Fibroblast of lung (primary cell): Measurements from ENCODE around the gene RNU5B-1.

Experiments
- EZH2 ChIP-seq: IDR thresholded peaks from 2 replicates; pipeline ENCODE4 v1.5.1; 2012; ENCODE audit warnings: low read length, control low read depth, mild to moderate bottlenecking; ENCODE audit errors: missing control alignments
- TF ChIP-seq, protein P1 (sequence below), 2 donors: IDR thresholded peaks in 1 of 2; conservative IDR thresholded peaks in 1 of 2; 1 replicate in 1 of 2; 2 replicates in 1 of 2; pipeline ENCODE4 v1.5.1; 2011 to 2012; ENCODE audit warnings: low read length in 2 of 2, control low read depth in 1 of 2, inconsistent platforms in 1 of 2, low read depth in 1 of 2, mild to moderate bottlenecking in 1 of 2

DNA sequence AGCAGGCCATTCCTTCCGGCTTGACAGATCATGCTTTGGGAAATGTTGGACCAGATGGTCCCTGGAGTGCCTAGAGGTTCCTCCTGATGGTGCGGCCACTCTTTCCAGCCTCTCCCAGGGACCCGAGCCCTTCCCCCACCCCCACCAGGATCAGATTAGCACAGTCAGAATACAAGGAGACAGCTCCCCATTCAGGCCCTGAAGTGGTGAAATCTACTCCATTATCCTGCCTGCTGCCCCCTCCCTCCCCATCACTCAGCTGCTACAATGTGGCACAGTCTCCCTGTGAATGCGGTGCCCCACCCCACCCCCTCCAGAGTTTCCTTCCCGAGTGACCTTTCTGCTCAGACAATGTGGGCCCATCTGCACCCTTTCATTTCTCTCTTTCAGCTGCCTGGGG, 29.4 kb downstream of the RNU5B-1 start:
- TF ChIP-seq, protein P1, sequence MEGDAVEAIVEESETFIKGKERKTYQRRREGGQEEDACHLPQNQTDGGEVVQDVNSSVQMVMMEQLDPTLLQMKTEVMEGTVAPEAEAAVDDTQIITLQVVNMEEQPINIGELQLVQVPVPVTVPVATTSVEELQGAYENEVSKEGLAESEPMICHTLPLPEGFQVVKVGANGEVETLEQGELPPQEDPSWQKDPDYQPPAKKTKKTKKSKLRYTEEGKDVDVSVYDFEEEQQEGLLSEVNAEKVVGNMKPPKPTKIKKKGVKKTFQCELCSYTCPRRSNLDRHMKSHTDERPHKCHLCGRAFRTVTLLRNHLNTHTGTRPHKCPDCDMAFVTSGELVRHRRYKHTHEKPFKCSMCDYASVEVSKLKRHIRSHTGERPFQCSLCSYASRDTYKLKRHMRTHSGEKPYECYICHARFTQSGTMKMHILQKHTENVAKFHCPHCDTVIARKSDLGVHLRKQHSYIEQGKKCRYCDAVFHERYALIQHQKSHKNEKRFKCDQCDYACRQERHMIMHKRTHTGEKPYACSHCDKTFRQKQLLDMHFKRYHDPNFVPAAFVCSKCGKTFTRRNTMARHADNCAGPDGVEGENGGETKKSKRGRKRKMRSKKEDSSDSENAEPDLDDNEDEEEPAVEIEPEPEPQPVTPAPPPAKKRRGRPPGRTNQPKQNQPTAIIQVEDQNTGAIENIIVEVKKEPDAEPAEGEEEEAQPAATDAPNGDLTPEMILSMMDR (conservative IDR thresholded peaks at IDR 0.05 in 1 of 2, IDR thresholded peaks at IDR 0.05 in 1 of 2; ENCODE audit: low read depth in 1 of 2, low read length in 2 of 2), result no peak
- no peak for TF ChIP-seq EZH2
